Measurements from ENCODE around the gene FAM204A. TPM values are rescaled to one million over a fixed set of nuclear protein-coding genes. Genes with fewer than 3 reads are reported as not detected.

The FAM204A gene
- total and polyA plus RNA-seq, 2 of the 13 experiments (the other 11 are each of a cell fraction or from before 2014, with no cell fraction given), result 9.2 to 61.0 TPM

- no peak for TF ChIP-seq HIC2 (CRISPR knock-in tag; IDR thresholded peaks at IDR 0.05; ENCODE audit: low read depth)
- TF ChIP-seq ZNF737 (CRISPR knock-in tag; IDR thresholded peaks at IDR 0.05; ENCODE audit: borderline replicate concordance), result no peak
- no peak for TF ChIP-seq ATF5 (CRISPR knock-in tag; IDR thresholded peaks at IDR 0.05; ENCODE audit: low read depth)
- TF ChIP-seq STAT5B (CRISPR knock-in tag; IDR thresholded peaks at IDR 0.05), result no peak
- TF ChIP-seq ZNF513 (CRISPR knock-in tag; conservative IDR thresholded peaks at IDR 0.05), result no peak
- TF ChIP-seq CEBPZ (IDR thresholded peaks at IDR 0.05; ENCODE audit: low read length), result no peak
- 0 out of 2 replicates have a peak, but pooled peaks have one; percentile 20 for TF ChIP-seq CREBL2 (CRISPR knock-in tag; IDR thresholded peaks at IDR 0.05; ENCODE audit: borderline replicate concordance)
- no peak for TF ChIP-seq ATF7-NPFF (CRISPR knock-in tag; IDR thresholded peaks at IDR 0.05; ENCODE audit: low read depth)
- TF ChIP-seq ZIK1 (CRISPR knock-in tag; IDR thresholded peaks at IDR 0.05; ENCODE audit: borderline replicate concordance, low read depth), result no peak
- TF ChIP-seq SRSF1 (optimal IDR thresholded peaks at IDR 0.05; ENCODE audit: low read depth, low read length), result peak; percentile 90
- TF ChIP-seq PITX1 (CRISPR knock-in tag; IDR thresholded peaks at IDR 0.05), result no peak
- TF ChIP-seq RFX1 (IDR thresholded peaks at IDR 0.05), result peak; percentile 93
- no peak for TF ChIP-seq MLLT10 (CRISPR knock-in tag; IDR thresholded peaks at IDR 0.05)
- no peak for TF ChIP-seq MIXL1 (CRISPR knock-in tag; IDR thresholded peaks at IDR 0.05)
- no peak for TF ChIP-seq ZFAT (CRISPR knock-in tag; conservative IDR thresholded peaks at IDR 0.05)
- TF ChIP-seq BRF2 (CRISPR knock-in tag; IDR thresholded peaks at IDR 0.05), result no peak
- no peak for TF ChIP-seq E2F1 (CRISPR knock-in tag; IDR thresholded peaks at IDR 0.05)
- TF ChIP-seq ZNF616 (CRISPR knock-in tag; IDR thresholded peaks at IDR 0.05; ENCODE audit: low read depth), result no peak
- TF ChIP-seq RBAK (CRISPR knock-in tag; IDR thresholded peaks at IDR 0.05), result no peak
Observed at GRCh38 chr10:118341791-118342637, at the start of gene FAM204A (continued).
